SU-DHL-6 (cell line): Measurements from ENCODE around the gene MMP7.

Experiments used
- H2AFZ ChIP-seq: fragments of 200-600 bp; sonication (generic); 2 replicates; pipeline ENCODE4 v1.6.1; 2014; ENCODE audit warnings: low read depth, mild to moderate bottlenecking, moderate library complexity, mixed read lengths, antibody characterized with exemption, low read length; ENCODE audit not compliant: severe bottlenecking
- H3F3A ChIP-seq: fragments of 200-600 bp; shearing (Covaris generic); 2 replicates; pipeline ENCODE4 v1.6.0; 2016; ENCODE audit warnings: antibody characterized with exemption, mild to moderate bottlenecking; ENCODE audit not compliant: insufficient read depth
- H3K27ac ChIP-seq: fragments of 200-600 bp; sonication (generic); 2 replicates; pipeline ENCODE4 v1.5.1; 2016; ENCODE audit warnings: low read depth, mild to moderate bottlenecking, low read length, moderate library complexity, mixed read lengths
- H3K27me3 ChIP-seq: fragments of 200-600 bp; sonication (generic), shearing (Covaris generic); 2 replicates; pipeline ENCODE4 v1.6.0; 2014; ENCODE audit warnings: mild to moderate bottlenecking, low read length
- H3K36me3 ChIP-seq: fragments of 200-600 bp; sonication (generic); 2 replicates; pipeline ENCODE4 v1.6.1; 2014; ENCODE audit warnings: mild to moderate bottlenecking, low read length, mixed read lengths
- H3K4me2 ChIP-seq: fragments of 300-600, 200-600 bp; shearing (Covaris generic), sonication (generic); 2 replicates; pipeline ENCODE4 v1.6.0; 2014; ENCODE audit warnings: low read length, low read depth, mild to moderate bottlenecking; ENCODE audit not compliant: poor library complexity, severe bottlenecking
- H3K4me3 ChIP-seq: fragments of 200-600 bp; sonication (generic); 2 replicates; pipeline ENCODE4 v1.5.1; 2014; ENCODE audit warnings: antibody characterized with exemption, low read length, mild to moderate bottlenecking, mixed read lengths; ENCODE audit not compliant: insufficient read depth, poor library complexity, severe bottlenecking
- H3K79me2 ChIP-seq: fragments of 200-600 bp; sonication (generic); 2 replicates; pipeline ENCODE4 v1.6.1; 2014; ENCODE audit warnings: mild to moderate bottlenecking, low read length, moderate library complexity; ENCODE audit not compliant: insufficient read depth
- H3K9ac ChIP-seq: fragments of 200-600 bp; sonication (generic); 2 replicates; pipeline ENCODE4 v1.7.0; 2014; ENCODE audit warnings: mild to moderate bottlenecking, low read length
- H3K9me2 ChIP-seq: fragments of 200-600 bp; sonication (generic); replicated peaks from 2 replicates; pipeline ENCODE4 v1.6.1; 2014; ENCODE audit warnings: low read length; ENCODE audit not compliant: insufficient read depth
- H3K9me3 ChIP-seq: fragments of 200-600 bp; sonication (generic); 2 replicates; pipeline ENCODE4 v1.6.1; 2014; ENCODE audit warnings: low read length, mixed read lengths; ENCODE audit not compliant: insufficient read depth
- H4K20me1 ChIP-seq: fragments of 200-600 bp; sonication (generic); 2 replicates; pipeline ENCODE4 v1.6.1; 2014; ENCODE audit warnings: low read depth, mild to moderate bottlenecking, antibody characterized with exemption, low read length, moderate library complexity, mixed read lengths
- EZH2phosphoT487 ChIP-seq: fragments of 200-600 bp; sonication (generic), shearing (Covaris generic); conservative IDR thresholded peaks from 2 replicates; pipeline ENCODE4 v1.6.1; 2018; ENCODE audit warnings: mild to moderate bottlenecking, antibody characterized with exemption, low read length, moderate library complexity, mixed read lengths
- TF ChIP-seq, protein P1 (sequence below): fragments of 200-600 bp; sonication (generic); IDR thresholded peaks from one replicate; pipeline ENCODE4 v1.5.1; 2017; ENCODE audit warnings: antibody characterized with exemption, mild to moderate bottlenecking, low read length, moderate library complexity; ENCODE audit not compliant: insufficient read depth, poor library complexity, severe bottlenecking

MMP7 gene, protein sequence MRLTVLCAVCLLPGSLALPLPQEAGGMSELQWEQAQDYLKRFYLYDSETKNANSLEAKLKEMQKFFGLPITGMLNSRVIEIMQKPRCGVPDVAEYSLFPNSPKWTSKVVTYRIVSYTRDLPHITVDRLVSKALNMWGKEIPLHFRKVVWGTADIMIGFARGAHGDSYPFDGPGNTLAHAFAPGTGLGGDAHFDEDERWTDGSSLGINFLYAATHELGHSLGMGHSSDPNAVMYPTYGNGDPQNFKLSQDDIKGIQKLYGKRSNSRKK

DNA sequence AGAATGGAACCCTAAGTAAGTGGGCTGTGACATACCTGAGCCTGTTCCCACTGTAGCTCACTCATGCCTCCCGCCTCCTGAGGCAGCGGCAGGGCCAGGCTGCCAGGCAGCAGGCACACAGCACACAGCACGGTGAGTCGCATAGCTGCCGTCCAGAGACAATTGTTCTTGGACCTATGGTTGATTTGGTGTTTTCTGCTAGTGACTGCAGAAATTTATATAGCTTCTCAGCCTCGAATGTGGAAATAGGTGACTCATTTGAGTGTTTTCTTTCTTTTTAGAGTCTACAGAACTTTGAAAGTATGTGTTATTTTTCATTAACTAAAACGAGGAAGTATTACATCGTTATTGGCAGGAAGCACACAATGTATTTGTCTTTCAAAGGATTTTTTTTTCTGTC is at the start of gene MMP7:
Gene MMP7, minus strand, starts transcription at position 190 of the 400 bp plus-strand sequence. Its CDS starts 47 bp downstream, at position 143.
- H3K4me3 ChIP-seq, result no peak within 1 kb of the TSS
- no peak within 1 kb of the TSS for H3K27ac ChIP-seq
- no peak within 1 kb of the TSS for H3K9ac ChIP-seq
- no peak within 1 kb of the TSS for H2AFZ ChIP-seq
- H4K20me1 ChIP-seq, result no peaks in the 10 kb centered on the region
- TF ChIP-seq, protein P1, sequence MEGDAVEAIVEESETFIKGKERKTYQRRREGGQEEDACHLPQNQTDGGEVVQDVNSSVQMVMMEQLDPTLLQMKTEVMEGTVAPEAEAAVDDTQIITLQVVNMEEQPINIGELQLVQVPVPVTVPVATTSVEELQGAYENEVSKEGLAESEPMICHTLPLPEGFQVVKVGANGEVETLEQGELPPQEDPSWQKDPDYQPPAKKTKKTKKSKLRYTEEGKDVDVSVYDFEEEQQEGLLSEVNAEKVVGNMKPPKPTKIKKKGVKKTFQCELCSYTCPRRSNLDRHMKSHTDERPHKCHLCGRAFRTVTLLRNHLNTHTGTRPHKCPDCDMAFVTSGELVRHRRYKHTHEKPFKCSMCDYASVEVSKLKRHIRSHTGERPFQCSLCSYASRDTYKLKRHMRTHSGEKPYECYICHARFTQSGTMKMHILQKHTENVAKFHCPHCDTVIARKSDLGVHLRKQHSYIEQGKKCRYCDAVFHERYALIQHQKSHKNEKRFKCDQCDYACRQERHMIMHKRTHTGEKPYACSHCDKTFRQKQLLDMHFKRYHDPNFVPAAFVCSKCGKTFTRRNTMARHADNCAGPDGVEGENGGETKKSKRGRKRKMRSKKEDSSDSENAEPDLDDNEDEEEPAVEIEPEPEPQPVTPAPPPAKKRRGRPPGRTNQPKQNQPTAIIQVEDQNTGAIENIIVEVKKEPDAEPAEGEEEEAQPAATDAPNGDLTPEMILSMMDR, result no peak
- no peak for TF ChIP-seq EZH2phosphoT487
- no peak within 1 kb of the TSS for H3K4me2 ChIP-seq
- no peaks in the 10 kb centered on the region for H3K36me3 ChIP-seq
- H3K27me3 ChIP-seq, result no peaks in the 10 kb centered on the region
- no peaks in the 10 kb centered on the region for H3K9me3 ChIP-seq
- H3K79me2 ChIP-seq, result no peaks in the 10 kb centered on the region
- no peaks in the 10 kb centered on the region for H3K9me2 ChIP-seq
- no peaks in the 10 kb centered on the region for H3F3A ChIP-seq

DNA sequence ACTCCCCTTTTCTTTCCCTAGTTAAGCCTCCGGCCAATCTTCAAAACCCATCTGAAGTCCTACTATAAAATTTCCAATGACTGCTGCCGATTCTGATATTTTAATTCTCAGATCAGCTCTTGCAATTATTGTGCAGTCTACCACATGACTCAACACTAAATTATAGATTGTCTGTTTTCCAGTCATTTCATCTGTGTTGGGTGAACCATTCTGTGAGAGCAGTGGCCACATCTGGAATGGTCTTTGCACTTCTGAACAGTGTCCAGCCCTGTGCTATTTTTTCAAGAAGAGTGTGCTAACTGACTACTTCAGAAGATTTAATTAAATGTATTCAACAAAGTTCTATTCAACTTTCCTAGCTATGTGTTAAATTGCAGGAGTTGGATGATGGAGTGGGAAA is 47.2 kb upstream of the MMP7 start:
- H2AFZ ChIP-seq, result no peak overlapping the region
- TF ChIP-seq EZH2phosphoT487, result no peak
- TF ChIP-seq, protein P1, result no peak

DNA sequence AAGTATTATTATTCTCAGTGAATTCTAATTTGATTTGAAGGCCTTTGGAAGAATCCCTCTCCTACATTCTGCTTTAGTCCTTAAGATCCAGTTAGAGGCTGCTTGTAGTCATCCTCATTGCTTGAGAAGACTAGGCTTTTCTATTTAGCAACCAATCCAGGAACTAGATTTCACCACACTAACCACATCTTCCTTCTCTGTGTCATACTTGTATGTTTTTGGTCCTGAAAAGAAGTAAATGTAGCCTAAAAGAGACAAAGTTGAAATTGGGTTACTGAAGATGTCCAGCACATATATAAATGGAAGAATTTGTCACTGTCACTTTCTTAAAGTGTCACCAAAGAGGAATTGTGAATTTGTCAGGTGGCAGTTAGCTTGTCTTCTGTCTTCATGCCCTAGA is 46.6 kb upstream of the MMP7 start:
- no peaks in the 10 kb centered on the region for H3K27me3 ChIP-seq
- no peaks in the 10 kb centered on the region for H3K79me2 ChIP-seq
- H2AFZ ChIP-seq, result peak overlapping the region; percentile 89
- H3F3A ChIP-seq, result no peaks in the 10 kb centered on the region
- TF ChIP-seq, protein P1, result no peak
- no peak for TF ChIP-seq EZH2phosphoT487
- H3K9me2 ChIP-seq, result no peaks in the 10 kb centered on the region
- peak overlapping the region; percentile 33 for H3K4me2 ChIP-seq
- no peaks in the 10 kb centered on the region for H3K9me3 ChIP-seq
- H3K36me3 ChIP-seq, result no peaks in the 10 kb centered on the region
- H3K27ac ChIP-seq, result no peak overlapping the region
- no peak overlapping the region for H3K4me3 ChIP-seq
- H4K20me1 ChIP-seq, result no peaks in the 10 kb centered on the region
- H3K9ac ChIP-seq, result no peak overlapping the region

More for the DNA sequence above, 47.2 kb upstream of the MMP7 start:
- no peaks in the 10 kb centered on the region for H3F3A ChIP-seq
- H3K27me3 ChIP-seq, result no peaks in the 10 kb centered on the region
- no peak overlapping the region for H3K4me3 ChIP-seq
- no peaks in the 10 kb centered on the region for H3K9me2 ChIP-seq
- no peak overlapping the region for H3K4me2 ChIP-seq
- H3K36me3 ChIP-seq, result no peaks in the 10 kb centered on the region
- H3K79me2 ChIP-seq, result no peaks in the 10 kb centered on the region
- H3K27ac ChIP-seq, result no peak overlapping the region
- H3K9me3 ChIP-seq, result no peaks in the 10 kb centered on the region
- no peaks in the 10 kb centered on the region for H4K20me1 ChIP-seq
- no peak overlapping the region for H3K9ac ChIP-seq
